Glutamatergic neuron (in vitro differentiated cells): ENCODE measurements around the gene PROX1. TPM values are rescaled to one million over a fixed set of nuclear protein-coding genes. Genes with fewer than 3 reads are reported as not detected.

ENCODE experiments used
- DNase-seq: peaks from one replicate; pipeline ENCODE4 v3.0.0; 2022
- H3K27ac Mint-ChIP-seq: one replicate; pipeline ENCODE4 v1.8.0; 2020; ENCODE audit warnings: mild to moderate bottlenecking, mixed read lengths, inconsistent platforms; ENCODE audit not compliant: unreplicated experiment
- H3K27me3 Mint-ChIP-seq: one replicate; pipeline ENCODE4 v1.8.0; 2020; ENCODE audit warnings: mild to moderate bottlenecking, moderate library complexity, mixed read lengths, inconsistent platforms; ENCODE audit not compliant: unreplicated experiment
- H3K36me3 Mint-ChIP-seq: one replicate; pipeline ENCODE4 v1.8.0; 2020; ENCODE audit warnings: mild to moderate bottlenecking, mixed read lengths, inconsistent platforms; ENCODE audit not compliant: unreplicated experiment
- H3K4me1 Mint-ChIP-seq: one replicate; pipeline ENCODE4 v1.8.0; 2020; ENCODE audit warnings: mild to moderate bottlenecking, low read depth, mixed read lengths, inconsistent platforms; ENCODE audit not compliant: unreplicated experiment
- H3K4me3 Mint-ChIP-seq: one replicate; pipeline ENCODE4 v1.8.0; 2020; ENCODE audit warnings: mild to moderate bottlenecking, mixed read lengths, inconsistent platforms; ENCODE audit not compliant: unreplicated experiment
- H3K9me3 Mint-ChIP-seq: one replicate; pipeline ENCODE4 v1.8.0; 2020; ENCODE audit warnings: mild to moderate bottlenecking, moderate library complexity, mixed read lengths, inconsistent platforms; ENCODE audit not compliant: unreplicated experiment
- total RNA-seq: library from RNA; stranded (reverse); fragmentation: NEBNext Ultra II Directional; extraction: Animal tissue kit (Norgen Biotek cat#: 25700); gene quantifications from one replicate; pipeline ENCODE4 v1.2.1, GENCODE V29; 2021; ENCODE audit not compliant: unreplicated experiment
- TF ChIP-seq, protein P1 (sequence below): fragments of 200-600 bp; sonication (generic); IDR thresholded peaks from one replicate; pipeline ENCODE4 v1.5.0; 2021; ENCODE audit not compliant: partially characterized antibody, unreplicated experiment

The PROX1 gene
- total RNA-seq, 1 donor from 2014 or later, result 68.4 TPM

DNA sequence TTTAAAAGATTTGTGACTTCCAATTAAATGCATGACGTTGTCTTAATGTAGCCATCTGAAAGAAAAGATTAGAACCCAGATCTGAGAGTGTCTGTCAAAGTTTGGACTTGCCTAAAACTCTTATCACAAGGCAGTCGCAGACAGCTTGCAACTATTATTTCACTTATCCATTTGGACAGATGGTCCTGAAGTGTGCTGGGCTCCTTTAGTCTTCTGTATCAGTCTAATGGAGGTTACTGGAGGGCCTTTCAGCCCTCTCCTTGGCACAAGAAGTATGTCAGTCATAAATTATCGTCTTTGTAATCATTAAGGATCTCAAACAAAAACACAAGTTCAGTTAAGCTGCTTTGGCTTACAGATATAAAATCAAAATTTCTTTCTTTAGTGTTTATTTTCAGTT is 15.5 kb downstream of the PROX1 start:
- peaks cover 6% of the 10 kb centered on the region for H3K9me3 Mint-ChIP-seq
- DNase-seq, result no peak
- peaks cover 5% of the 10 kb centered on the region for H3K27me3 Mint-ChIP-seq
- H3K4me1 Mint-ChIP-seq, result peaks cover 81% of the 10 kb centered on the region
- TF ChIP-seq, protein P1, sequence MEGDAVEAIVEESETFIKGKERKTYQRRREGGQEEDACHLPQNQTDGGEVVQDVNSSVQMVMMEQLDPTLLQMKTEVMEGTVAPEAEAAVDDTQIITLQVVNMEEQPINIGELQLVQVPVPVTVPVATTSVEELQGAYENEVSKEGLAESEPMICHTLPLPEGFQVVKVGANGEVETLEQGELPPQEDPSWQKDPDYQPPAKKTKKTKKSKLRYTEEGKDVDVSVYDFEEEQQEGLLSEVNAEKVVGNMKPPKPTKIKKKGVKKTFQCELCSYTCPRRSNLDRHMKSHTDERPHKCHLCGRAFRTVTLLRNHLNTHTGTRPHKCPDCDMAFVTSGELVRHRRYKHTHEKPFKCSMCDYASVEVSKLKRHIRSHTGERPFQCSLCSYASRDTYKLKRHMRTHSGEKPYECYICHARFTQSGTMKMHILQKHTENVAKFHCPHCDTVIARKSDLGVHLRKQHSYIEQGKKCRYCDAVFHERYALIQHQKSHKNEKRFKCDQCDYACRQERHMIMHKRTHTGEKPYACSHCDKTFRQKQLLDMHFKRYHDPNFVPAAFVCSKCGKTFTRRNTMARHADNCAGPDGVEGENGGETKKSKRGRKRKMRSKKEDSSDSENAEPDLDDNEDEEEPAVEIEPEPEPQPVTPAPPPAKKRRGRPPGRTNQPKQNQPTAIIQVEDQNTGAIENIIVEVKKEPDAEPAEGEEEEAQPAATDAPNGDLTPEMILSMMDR, result no peak
- H3K27ac Mint-ChIP-seq, result peak overlapping the region; percentile 87
- H3K4me3 Mint-ChIP-seq, result peak overlapping the region; percentile 68
- H3K36me3 Mint-ChIP-seq, result no peaks in the 10 kb centered on the region

DNA sequence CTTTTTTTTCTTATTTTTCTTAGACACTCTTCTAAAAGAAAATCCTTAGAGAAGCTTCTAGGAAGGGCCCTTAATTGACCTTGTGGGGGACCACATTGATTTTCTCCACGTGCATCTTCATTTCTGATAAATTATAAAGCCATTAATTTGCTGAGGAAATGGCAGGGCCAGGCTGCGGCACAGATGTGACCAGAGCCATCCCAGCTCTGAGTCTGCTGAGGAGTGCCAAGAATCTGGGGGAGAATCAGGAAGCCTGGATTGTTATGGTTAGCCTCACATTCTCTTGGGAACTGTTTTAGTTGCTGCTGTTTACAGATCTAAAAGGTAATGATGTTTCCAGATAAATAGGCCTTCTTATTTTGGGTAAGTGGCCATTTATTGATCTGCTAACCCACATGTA is 16.2 kb downstream of the PROX1 start:
- peak overlapping the region; percentile 87 for H3K27ac Mint-ChIP-seq
- peak overlapping the region; percentile 67 for H3K4me3 Mint-ChIP-seq
- TF ChIP-seq, protein P1, result no peak
- peaks cover 5% of the 10 kb centered on the region for H3K27me3 Mint-ChIP-seq
- DNase-seq, result peak; percentile 66
- H3K36me3 Mint-ChIP-seq, result no peaks in the 10 kb centered on the region
- peaks cover 6% of the 10 kb centered on the region for H3K9me3 Mint-ChIP-seq
- H3K4me1 Mint-ChIP-seq, result peaks cover 81% of the 10 kb centered on the region

DNA sequence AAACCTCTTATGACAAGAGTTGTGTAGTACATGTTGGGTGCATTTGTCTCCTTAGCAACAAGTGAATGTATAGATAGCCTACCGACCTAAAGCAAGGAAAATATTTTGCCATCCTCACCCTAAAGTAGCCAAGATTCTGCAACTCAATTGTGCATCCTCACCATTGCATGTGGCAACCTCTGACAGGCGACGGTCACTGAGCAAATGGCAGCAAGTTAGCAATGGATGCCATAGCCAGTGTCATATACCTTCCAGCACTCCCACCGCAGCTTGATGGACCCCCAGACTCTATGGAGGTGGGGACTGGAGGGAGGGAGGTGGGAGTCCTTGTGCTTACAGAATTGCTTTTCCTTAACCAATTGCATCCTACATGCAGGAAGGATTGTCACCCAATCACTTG is 17.0 kb downstream of the PROX1 start:
- peaks cover 6% of the 10 kb centered on the region for H3K9me3 Mint-ChIP-seq
- H3K4me3 Mint-ChIP-seq, result no peak overlapping the region
- peaks cover 80% of the 10 kb centered on the region for H3K4me1 Mint-ChIP-seq
- H3K36me3 Mint-ChIP-seq, result no peaks in the 10 kb centered on the region
- H3K27ac Mint-ChIP-seq, result peak overlapping the region; percentile 73
- peaks cover 5% of the 10 kb centered on the region for H3K27me3 Mint-ChIP-seq
- DNase-seq, result no peak
- TF ChIP-seq, protein P1, result no peak

DNA sequence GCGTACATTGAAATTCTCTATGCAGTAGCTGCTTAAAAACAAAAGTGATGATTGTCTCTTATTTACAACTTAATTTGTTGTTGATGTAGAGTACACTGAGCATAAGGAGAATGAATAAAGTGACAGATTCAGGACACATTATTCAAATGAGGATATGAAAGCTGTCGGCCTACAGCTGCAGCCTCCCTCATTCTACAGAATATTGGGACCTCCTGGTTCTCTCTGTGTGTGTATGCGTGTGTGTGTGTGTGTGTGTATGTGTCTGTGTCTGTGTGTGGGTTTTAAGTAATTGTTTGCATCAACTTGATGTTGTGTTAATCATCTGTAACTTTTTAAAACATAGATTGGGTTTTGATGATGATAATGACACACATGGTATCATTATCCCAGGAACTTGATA is 17.9 kb downstream of the PROX1 start:
- DNase-seq, result no peak
- Mint-ChIP-seq H3K9me3 (peaks cover 6% of the 10 kb centered on the region), H3K4me1 (peaks cover 81% of the 10 kb centered on the region), H3K36me3 (no peaks in the 10 kb centered on the region), H3K27ac (peak overlapping the region; percentile 45), H3K4me3 (peak overlapping the region; percentile 61), H3K27me3 (peaks cover 5% of the 10 kb centered on the region)
- TF ChIP-seq, protein P1, result no peak

DNA sequence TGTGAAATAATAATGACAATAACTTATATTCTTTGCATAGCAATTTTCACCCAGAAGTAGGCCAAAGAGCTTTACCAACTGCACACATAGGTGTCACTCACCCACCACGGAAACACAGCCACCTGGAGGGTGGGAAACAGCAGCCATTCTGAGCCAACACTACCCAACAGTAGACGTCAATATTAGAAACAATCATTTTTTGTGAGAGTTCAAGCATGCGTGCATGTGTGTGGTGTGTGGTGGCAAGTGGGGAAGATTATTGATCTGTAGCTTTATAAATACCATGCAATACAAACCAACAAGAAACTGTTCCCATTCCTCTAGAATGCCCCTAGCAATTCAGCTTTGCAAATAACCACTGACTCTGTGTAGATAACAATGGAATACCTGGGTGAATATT is 19.1 kb downstream of the PROX1 start:
- Mint-ChIP-seq H3K9me3 (peaks cover 6% of the 10 kb centered on the region), H3K4me3 (peak overlapping the region; percentile 31), H3K4me1 (peaks cover 71% of the 10 kb centered on the region), H3K36me3 (no peaks in the 10 kb centered on the region), H3K27ac (no peak overlapping the region), H3K27me3 (peaks cover 5% of the 10 kb centered on the region)
- TF ChIP-seq, protein P1, result no peak
- DNase-seq, result no peak
